Neural progenitor cell (in vitro differentiated cells): ENCODE measurements around the gene PRR19. TPM values are rescaled to one million over a fixed set of nuclear protein-coding genes. Genes with fewer than 3 reads are reported as not detected.

Source experiments
- DNase-seq: peaks from one replicate; pipeline ENCODE4 v3.0.0-alpha.2; 2016; ENCODE audit warnings: low spot score
- H2AFZ ChIP-seq: fragments of 200-600 bp; sonication (generic); replicated peaks from 2 replicates; pipeline ENCODE4 v1.6.1; 2016; ENCODE audit warnings: antibody characterized with exemption
- H3F3A ChIP-seq: fragments of 200-600 bp; sonication (generic); 2 replicates; pipeline ENCODE4 v1.6.1; 2016; ENCODE audit warnings: antibody characterized with exemption, low read depth
- H3K27ac ChIP-seq: fragments of 200-600 bp; sonication (generic); 2 replicates; pipeline ENCODE4 v1.5.1; 2016; ENCODE audit warnings: mild to moderate bottlenecking
- H3K27me3 ChIP-seq: fragments of 200-600 bp; sonication (generic); 2 replicates; pipeline ENCODE4 v1.6.1; 2016; ENCODE audit warnings: mild to moderate bottlenecking, moderate library complexity
- H3K36me3 ChIP-seq: fragments of 200-600 bp; sonication (generic); 2 replicates; pipeline ENCODE4 v1.5.1; 2016
- H3K4me1 ChIP-seq: fragments of 200-600 bp; sonication (generic); 2 replicates; pipeline ENCODE4 v1.6.1; 2016; ENCODE audit warnings: mixed run types
- H3K4me2 ChIP-seq: fragments of 200-600 bp; sonication (generic); 2 replicates; pipeline ENCODE4 v1.6.1; 2016
- H3K4me3 ChIP-seq: fragments of 200-600 bp; sonication (generic); 2 replicates; pipeline ENCODE4 v1.5.1; 2016
- H3K79me2 ChIP-seq: fragments of 200-600 bp; sonication (generic); 2 replicates; pipeline ENCODE4 v1.6.1; 2016; ENCODE audit warnings: low read depth
- H3K9ac ChIP-seq: fragments of 200-600 bp; sonication (generic); 2 replicates; pipeline ENCODE4 v1.6.1; 2016
- H3K9me3 ChIP-seq: fragments of 200-600 bp; sonication (generic); 2 replicates; pipeline ENCODE4 v1.5.1; 2016; ENCODE audit warnings: low read depth
- H4K20me1 ChIP-seq: fragments of 200-600 bp; sonication (generic); 2 replicates; pipeline ENCODE4 v1.6.1; 2016; ENCODE audit warnings: low read depth
- H3K27ac Mint-ChIP-seq: 3 replicates; pipeline ENCODE4 v1.8.0; 2021; ENCODE audit warnings: mixed read lengths
- H3K27me3 Mint-ChIP-seq: 2 replicates; pipeline ENCODE4 v1.8.0; 2022; ENCODE audit warnings: low read depth, mild to moderate bottlenecking, inconsistent platforms, moderate library complexity, mixed read lengths; ENCODE audit not compliant: insufficient read depth
- H3K36me3 Mint-ChIP-seq: 3 replicates; pipeline ENCODE4 v1.8.0; 2021; ENCODE audit warnings: mixed read lengths
- H3K4me1 Mint-ChIP-seq: 3 replicates; pipeline ENCODE4 v1.8.0; 2021; ENCODE audit warnings: mixed read lengths
- H3K4me3 Mint-ChIP-seq: 3 replicates; pipeline ENCODE4 v1.8.0; 2021; ENCODE audit warnings: mild to moderate bottlenecking, moderate library complexity, mixed read lengths
- H3K9me3 Mint-ChIP-seq: 3 replicates; pipeline ENCODE4 v1.8.0; 2020; ENCODE audit warnings: mixed read lengths
- EZH2 ChIP-seq: fragments of 200-600 bp; sonication (generic); IDR thresholded peaks from 2 replicates; pipeline ENCODE4 v1.6.1; 2017; ENCODE audit warnings: antibody characterized with exemption, mild to moderate bottlenecking, moderate library complexity
- EZH2phosphoT487 ChIP-seq: fragments of 200-600 bp; sonication (generic); IDR thresholded peaks from 2 replicates; pipeline ENCODE4 v1.6.1; 2017; ENCODE audit warnings: antibody characterized with exemption
- total RNA-seq: library from RNA; depleted of rRNA; stranded (reverse); fragments of >200 nt; gene quantifications from 2 replicates; pipeline ENCODE4 v1.2.3, GENCODE V29; 2015; ENCODE audit warnings: low replicate concordance
- TF ChIP-seq, protein P1 (sequence below): fragments of 200-600 bp; sonication (generic); IDR thresholded peaks from 2 replicates; pipeline ENCODE4 v1.5.1; 2017; ENCODE audit warnings: antibody characterized with exemption, mild to moderate bottlenecking

Gene PRR19
- total RNA-seq, 1 donor from 2014 or later, result 1.0 TPM

GRCh38 chr19:42311657-42312056 lies 9.7 kb downstream of the PRR19 start:
- Mint-ChIP-seq H3K27ac (no peak overlapping the region), H3K27me3 (peaks cover 27% of the 10 kb centered on the region), H3K4me3 (peak overlapping the region; percentile 88), H3K9me3 (no peaks in the 10 kb centered on the region), H3K36me3 (peaks cover 4% of the 10 kb centered on the region), H3K4me1 (peaks cover 11% of the 10 kb centered on the region)
- Histone ChIP-seq H4K20me1 (peaks cover 8% of the 10 kb centered on the region), H3K9ac (no peak overlapping the region), H3K4me2 (no peak overlapping the region), H3K27ac (no peak overlapping the region), H2AFZ (no peak overlapping the region), H3K27me3 (peaks cover 44% of the 10 kb centered on the region), H3K4me1 (no peaks in the 10 kb centered on the region), H3K9me3 (no peaks in the 10 kb centered on the region), H3K79me2 (no peaks in the 10 kb centered on the region), H3K36me3 (no peaks in the 10 kb centered on the region), H3F3A (peaks cover 8% of the 10 kb centered on the region), H3K4me3 (no peak overlapping the region)
- TF ChIP-seq EZH2phosphoT487, result no peak
- TF ChIP-seq, protein P1, sequence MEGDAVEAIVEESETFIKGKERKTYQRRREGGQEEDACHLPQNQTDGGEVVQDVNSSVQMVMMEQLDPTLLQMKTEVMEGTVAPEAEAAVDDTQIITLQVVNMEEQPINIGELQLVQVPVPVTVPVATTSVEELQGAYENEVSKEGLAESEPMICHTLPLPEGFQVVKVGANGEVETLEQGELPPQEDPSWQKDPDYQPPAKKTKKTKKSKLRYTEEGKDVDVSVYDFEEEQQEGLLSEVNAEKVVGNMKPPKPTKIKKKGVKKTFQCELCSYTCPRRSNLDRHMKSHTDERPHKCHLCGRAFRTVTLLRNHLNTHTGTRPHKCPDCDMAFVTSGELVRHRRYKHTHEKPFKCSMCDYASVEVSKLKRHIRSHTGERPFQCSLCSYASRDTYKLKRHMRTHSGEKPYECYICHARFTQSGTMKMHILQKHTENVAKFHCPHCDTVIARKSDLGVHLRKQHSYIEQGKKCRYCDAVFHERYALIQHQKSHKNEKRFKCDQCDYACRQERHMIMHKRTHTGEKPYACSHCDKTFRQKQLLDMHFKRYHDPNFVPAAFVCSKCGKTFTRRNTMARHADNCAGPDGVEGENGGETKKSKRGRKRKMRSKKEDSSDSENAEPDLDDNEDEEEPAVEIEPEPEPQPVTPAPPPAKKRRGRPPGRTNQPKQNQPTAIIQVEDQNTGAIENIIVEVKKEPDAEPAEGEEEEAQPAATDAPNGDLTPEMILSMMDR, result peak; percentile 27
- peak; percentile 45 for DNase-seq

- H2AFZ ChIP-seq, result no peak overlapping the region
- H3K27ac ChIP-seq, result no peak overlapping the region
- Mint-ChIP-seq H3K4me3 (peak overlapping the region; percentile 88), H3K27me3 (peaks cover 26% of the 10 kb centered on the region), H3K9me3 (no peaks in the 10 kb centered on the region), H3K36me3 (peaks cover 2% of the 10 kb centered on the region), H3K4me1 (peaks cover 11% of the 10 kb centered on the region), H3K27ac (no peak overlapping the region)
- H3K9me3 ChIP-seq, result no peaks in the 10 kb centered on the region
- peaks cover 50% of the 10 kb centered on the region for H3K27me3 ChIP-seq
- peaks cover 8% of the 10 kb centered on the region for H4K20me1 ChIP-seq
- no peaks in the 10 kb centered on the region for H3K36me3 ChIP-seq
- H3K4me2 ChIP-seq, result no peak overlapping the region
- H3K79me2 ChIP-seq, result no peaks in the 10 kb centered on the region
- H3K4me3 ChIP-seq, result no peak overlapping the region
- H3K9ac ChIP-seq, result no peak overlapping the region
- peaks cover 8% of the 10 kb centered on the region for H3F3A ChIP-seq
- no peak for DNase-seq
- TF ChIP-seq EZH2phosphoT487 (no peak), EZH2 (no peak)
- TF ChIP-seq, protein P1, result no peak
- no peaks in the 10 kb centered on the region for H3K4me1 ChIP-seq
Observed at GRCh38 chr19:42312370-42312769, 10.4 kb downstream of the PRR19 start.

GRCh38 chr19:42313096-42313839 lies 11.3 kb downstream of the PRR19 start, which contains the start of gene TMEM145:
Gene TMEM145, plus strand, starts transcription at chr19:42313309. Its CDS starts 68 bp downstream, at chr19:42313377.
- no peak for TF ChIP-seq EZH2
- TF ChIP-seq, protein P1, result no peak
- TF ChIP-seq EZH2phosphoT487, result no peak
- H3K4me1 Mint-ChIP-seq, result peaks cover 9% of the 10 kb centered on the region
- H3K9me3 Mint-ChIP-seq, result no peaks in the 10 kb centered on the region
- no peaks in the 10 kb centered on the region for H3K36me3 Mint-ChIP-seq
- DNase-seq, result peak; percentile 84
- no peak within 1 kb of the TSS for H3K27ac Mint-ChIP-seq
- H2AFZ ChIP-seq, result peak within 1 kb of the TSS; percentile 66
- no peak within 1 kb of the TSS for H3K27ac ChIP-seq
- no peaks in the 10 kb centered on the region for H3K4me1 ChIP-seq
- H3K79me2 ChIP-seq, result no peaks in the 10 kb centered on the region
- H3K27me3 Mint-ChIP-seq, result peaks cover 26% of the 10 kb centered on the region
- H3K9me3 ChIP-seq, result no peaks in the 10 kb centered on the region
- peak within 1 kb of the TSS; percentile 85 for H3K4me3 ChIP-seq
- peak within 1 kb of the TSS; percentile 88 for H3K4me3 Mint-ChIP-seq
- H4K20me1 ChIP-seq, result peaks cover 8% of the 10 kb centered on the region
- H3K36me3 ChIP-seq, result no peaks in the 10 kb centered on the region
- peaks cover 50% of the 10 kb centered on the region for H3K27me3 ChIP-seq
- no peak within 1 kb of the TSS for H3K9ac ChIP-seq
- H3K4me2 ChIP-seq, result peak within 1 kb of the TSS; percentile 100
- H3F3A ChIP-seq, result peaks cover 8% of the 10 kb centered on the region
